Adrenal gland (tissue), 19 donors: Measurements from ENCODE around the gene IL1RAP. TPM values are rescaled to one million over a fixed set of nuclear protein-coding genes. Genes with fewer than 3 reads are reported as not detected.
"Not testable (repeated sequence)": the region's sequence is repeated elsewhere in the genome, so short reads cannot be mapped to it uniquely, and the experiment has no call there.

Source experiments
- DNase-seq, 7 donors: peaks; one replicate each; pipeline ENCODE4 v3.0.0-alpha.2; 2019 to 2020
- H3K27ac ChIP-seq, 5 donors: fragments of 200-600 bp; sonication (generic) in 4 of 5; 1 replicate in 3 of 5; 2 replicates in 2 of 5; pipeline versions ENCODE4 v1.5.1 to v1.8.0; 2016 to 2020; ENCODE audit warnings: mild to moderate bottlenecking in 1 of 5
- H3K27me3 ChIP-seq: fragments of 200-600 bp; 2 replicates; pipeline ENCODE4 v1.8.0; 2021
- H3K36me3 ChIP-seq, 2 donors: fragments of 200-600 bp; replicated peaks in 1 of 2; 1 replicate in 1 of 2; 2 replicates in 1 of 2; pipeline versions ENCODE4 v1.5.1 to v1.8.0; 2018 to 2022
- H3K4me1 ChIP-seq, 2 donors: fragments of 200-600 bp; replicated peaks in 1 of 2; 1 replicate in 1 of 2; 2 replicates in 1 of 2; pipeline versions ENCODE4 v1.5.1 to v1.8.0; 2018 to 2021
- H3K4me3 ChIP-seq, 4 donors: fragments of 200-600 bp; sonication (generic) in 3 of 4; one replicate each; pipeline ENCODE4 v1.5.1; 2016 to 2018
- H3K9me3 ChIP-seq, 3 donors: fragments of 200-600 bp; sonication (generic) in 1 of 3; replicated peaks in 1 of 3; 1 replicate in 2 of 3; 2 replicates in 1 of 3; pipeline versions ENCODE4 v1.5.1 to v1.8.0; 2016 to 2021
- CTCF ChIP-seq, 6 experiments: fragments of 450-650 bp in 4 of 6; fragments of 200-600 bp in 2 of 6; sonication (generic) in 1 of 6; IDR thresholded peaks; 1 replicate in 5 of 6; 2 replicates in 1 of 6; pipeline versions ENCODE4 v1.5.1 to v1.8.0; 2016 to 2021; ENCODE audit warnings: antibody characterized with exemption in 6 of 6, mild to moderate bottlenecking in 2 of 6, moderate library complexity in 1 of 6
- POLR2A ChIP-seq, 2 donors: fragments of 450-650 bp; IDR thresholded peaks; one replicate each; pipeline ENCODE4 v1.6.1; 2017; ENCODE audit warnings: antibody characterized with exemption in 2 of 2, mild to moderate bottlenecking in 2 of 2, moderate library complexity in 1 of 2
- WGBS, 4 donors: extraction: QIAGEN DNeasy Blood & Tissue Kit in 2 of 4; methylation state at CpG; one replicate each; pipeline versions ENCODE4 v1.1.5 to v1.1.7; 2013 to 2017; 5-methylcytosine and 5-hydroxymethylcytosine counted together
- intact Hi-C, 2 donors: fragments of 100-400 bp; cut with DNase I; formaldehyde crosslinking; loops; one replicate each; pipeline versions ENCODE4 v1.14.1 to v1.15.0; 2022 to 2023
- long read RNA-seq, 10 donors: library from polyadenylated mRNA in 3 of 10; unstranded in 2 of 10; stranded (forward) in 1 of 10; transcript quantifications; one replicate each; pipeline ENCODE4 v2.0.0 and lab custom pipeline, GENCODE V29; 2021 to 2026
- polyA plus RNA-seq, 3 donors: library from polyadenylated mRNA; stranded (reverse); fragments of 200-250 nt in 2 of 3; fragments of 350-450 nt in 1 of 3; fragmentation: Illumina TruSeq in 1 of 3; extraction: RNeasy Lipid Tissue Mini Kit (QIAGEN cat#74804) in 1 of 3; gene quantifications; one replicate each; pipeline ENCODE4 v1.2.3, GENCODE V29; 2013 to 2014
- total RNA-seq, 9 donors: library from RNA; depleted of rRNA in 4 of 9; stranded (reverse); fragments of >200 nt in 4 of 9; fragments of 120-200 nt in 1 of 9; fragmentation: NEBNext Ultra II Directional in 1 of 9; extraction: Animal tissue kit (Norgen Biotek cat#: 25700) in 1 of 9; gene quantifications; one replicate each; pipeline versions ENCODE4 v1.1.0 to v1.2.4, GENCODE V29; 2013 to 2023
- donor health status: healthy with polysubstance abuse.
- donor health status: Bipolar disorder and iron deficiency.
- donor health status: DM: yes; HTN: yes; CAD: no.
- donor health status: DM: no; HTN: no; CAD: no.
- donor health status: DM: no; HTN: no; CAD: no.
- donor health status: DM: yes; HTN: yes; CAD: no.

The IL1RAP gene
- 10 to 100 TPM in 3 of 9 donors, 1 to 10 TPM in 6; 4.2 to 17.1 (median 7.9) TPM for total RNA-seq
- 1 to 10 TPM in 2 of 3 donors, under 1 TPM in 1; 0.97 to 4.1 (median 1.1) TPM for polyA plus RNA-seq
- long read RNA-seq, donor 1, full-length matches to known transcripts, result 3 of 3 reads
- long read RNA-seq, donor 1, partial matches to known transcripts, result 0 of 3 reads
- long read RNA-seq, donor 1, other reads (novel, unspliced or antisense), result 0 of 3 reads
- long read RNA-seq, donor 2, full-length matches to known transcripts, result 1 of 1 reads
- long read RNA-seq, donor 2, partial matches to known transcripts, result 0 of 1 reads
- long read RNA-seq, donor 2, other reads (novel, unspliced or antisense), result 0 of 1 reads
- long read RNA-seq, donor 3, partial matches to known transcripts, result 0 of 3 reads
- long read RNA-seq, donor 3, other reads (novel, unspliced or antisense), result 0 of 3 reads
- long read RNA-seq, donor 4, partial matches to known transcripts, result 1 of 1 reads
- long read RNA-seq, donor 4, other reads (novel, unspliced or antisense), result 0 of 1 reads
- long read RNA-seq, donor 5, partial matches to known transcripts, result 0 of 3 reads
- long read RNA-seq, donor 5, other reads (novel, unspliced or antisense), result 1 of 3 reads
- long read RNA-seq, donor 6, result 0 reads
- long read RNA-seq, donor 7, full-length matches to known transcripts, result 1 of 1 reads
- long read RNA-seq, donor 7, partial matches to known transcripts, result 0 of 1 reads
- long read RNA-seq, donor 7, other reads (novel, unspliced or antisense), result 0 of 1 reads
- long read RNA-seq, donor 8, result 0 reads
- long read RNA-seq, donor 9, partial matches to known transcripts, result 6 of 6 reads
- long read RNA-seq, donor 9, other reads (novel, unspliced or antisense), result 0 of 6 reads
- long read RNA-seq, donor 10, partial matches to known transcripts, result 0 of 1 reads
- long read RNA-seq, donor 10, other reads (novel, unspliced or antisense), result 0 of 1 reads

- peak within 1 kb of the TSS; percentile 65 to 95 (median 70) for H3K4me3 ChIP-seq
- no peaks in the 10 kb centered on the region for H3K4me1 ChIP-seq
- TF ChIP-seq POLR2A (IDR thresholded peaks at IDR 0.05), result peak; percentile 77 to 85
- peak; percentile 8 to 97 (median 68) for TF ChIP-seq CTCF (IDR thresholded peaks at IDR 0.05)
- WGBS, 4 donors, result 0 to 2% (median 0%) methylated on average over 18 to 76 of the region's 76 CpGs
- DNase-seq, result peak; percentile 89 to 94 (median 92)
- no peaks in the 10 kb centered on the region for H3K27me3 ChIP-seq
- intact Hi-C loops, result loop anchor here in 1 of 2 donors (5.0 kb wide), 1 partner anchor 184 kb away; no protein-coding TSS in a partner anchor
- peak within 1 kb of the TSS; percentile 37 to 93 (median 74) for H3K27ac ChIP-seq
- H3K9me3 ChIP-seq, result no peaks in the 10 kb centered on the region
- no peaks in the 10 kb centered on the region for H3K36me3 ChIP-seq
Observed at GRCh38 chr3:190513409-190514370, at the start of gene IL1RAP. Gene IL1RAP (plus strand): TSS chr3:190514085. CDS start chr3:190564290, 50,205 bp downstream.

- H3K4me1 ChIP-seq, result no peaks in the 10 kb centered on the region
- intact Hi-C loops, result no loop called here
- no peak overlapping the region for H3K27ac ChIP-seq
- DNase-seq, result no peak
- no peak for TF ChIP-seq POLR2A (IDR thresholded peaks at IDR 0.05)
- H3K36me3 ChIP-seq, result no peaks in the 10 kb centered on the region
- no peaks in the 10 kb centered on the region for H3K27me3 ChIP-seq
- no peak overlapping the region for H3K4me3 ChIP-seq
- H3K9me3 ChIP-seq, result peaks cover 0 to 8% (median 0%) of the 10 kb centered on the region in 3 donors
Observed at GRCh38 chr3:190467922-190468321, 46.0 kb upstream of the IL1RAP start.

GRCh38 chr3:190473261-190473660 is 40.6 kb upstream of the IL1RAP start:
- intact Hi-C loops, DNase-seq: not testable (repeated sequence)
- 92 to 98% (median 95%) methylated on average over 3 to 25 of the region's 25 CpGs for WGBS, 4 donors

GRCh38 chr3:190481779-190482178 is 32.1 kb upstream of the IL1RAP start:
- no peaks in the 10 kb centered on the region for H3K9me3 ChIP-seq
- no peak overlapping the region for H3K27ac ChIP-seq
- no peaks in the 10 kb centered on the region for H3K36me3 ChIP-seq
- TF ChIP-seq CTCF (IDR thresholded peaks at IDR 0.05) (no peak), POLR2A (IDR thresholded peaks at IDR 0.05) (no peak)
- DNase-seq, result no peak
- H3K27me3 ChIP-seq, result no peaks in the 10 kb centered on the region
- intact Hi-C loops, result no loop called here
- H3K4me1 ChIP-seq, result no peaks in the 10 kb centered on the region
- 84 to 93% (median 89%) methylated on average over 2 of the region's 2 CpGs for WGBS, 4 donors
- no peak overlapping the region for H3K4me3 ChIP-seq

More at GRCh38 chr3:190473261-190473660, 40.6 kb upstream of the IL1RAP start:
- H3K4me3 ChIP-seq, H3K9me3 ChIP-seq, H3K36me3 ChIP-seq, H3K4me1 ChIP-seq, H3K27ac ChIP-seq, H3K27me3 ChIP-seq: not testable (repeated sequence)
